IPS DF 4.7 (cell line): ENCODE data around the gene RFPL4A.
"Not testable (repeated sequence)": the region's sequence is repeated elsewhere in the genome, so short reads cannot be mapped to it uniquely, and the experiment has no call there.

ENCODE experiments used
- DNase-seq: peaks from one replicate; pipeline ENCODE4 v3.0.0-alpha.2; 2013; ENCODE audit warnings: low spot score; ENCODE audit errors: extremely low read depth

The RFPL4A gene

DNA sequence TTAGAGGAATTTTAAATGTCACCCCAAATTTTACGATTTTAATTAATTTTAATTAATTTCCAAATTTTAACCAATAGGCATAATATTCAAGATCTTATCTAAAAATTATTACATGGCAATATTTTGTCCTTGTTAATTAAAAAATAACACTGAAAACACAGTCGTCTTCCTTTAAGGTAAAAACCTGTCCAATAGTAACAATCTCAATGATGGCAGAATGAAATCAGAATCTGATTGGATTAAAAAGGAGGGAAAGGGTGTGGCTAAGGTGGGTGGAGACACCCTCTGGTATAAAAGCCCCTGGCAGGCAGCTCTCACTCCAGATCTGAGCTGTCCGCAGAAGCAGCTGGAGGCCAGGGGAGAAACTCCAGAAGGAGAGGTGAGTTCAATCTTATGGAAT, at the start of gene RFPL4A:
TSS of gene RFPL4A (plus strand) at position 301 of the 400 bp plus-strand sequence. CDS start 2,704 bp downstream, outside the sequence.
- not testable (repeated sequence) for DNase-seq

DNA sequence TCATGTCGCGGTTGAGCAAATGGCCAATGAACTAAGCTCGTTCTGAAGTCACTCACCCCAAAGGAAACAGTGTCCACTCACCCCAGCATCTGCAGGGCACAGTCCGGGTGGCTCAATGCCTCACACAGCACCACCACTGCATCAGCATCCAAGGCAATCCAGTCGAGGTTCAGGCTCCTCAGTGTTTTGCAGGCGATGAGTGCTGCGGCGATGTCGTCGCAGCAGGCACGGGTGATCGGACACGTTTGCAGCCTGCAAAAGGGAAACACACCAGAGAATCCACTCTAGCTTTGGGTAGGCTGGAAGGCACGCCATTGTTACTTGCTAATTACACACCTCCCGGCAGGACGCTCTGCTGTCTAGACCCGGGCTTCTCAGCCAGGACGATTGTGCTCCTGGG, 47.2 kb upstream of the RFPL4A start:
- DNase-seq = no peak

DNA sequence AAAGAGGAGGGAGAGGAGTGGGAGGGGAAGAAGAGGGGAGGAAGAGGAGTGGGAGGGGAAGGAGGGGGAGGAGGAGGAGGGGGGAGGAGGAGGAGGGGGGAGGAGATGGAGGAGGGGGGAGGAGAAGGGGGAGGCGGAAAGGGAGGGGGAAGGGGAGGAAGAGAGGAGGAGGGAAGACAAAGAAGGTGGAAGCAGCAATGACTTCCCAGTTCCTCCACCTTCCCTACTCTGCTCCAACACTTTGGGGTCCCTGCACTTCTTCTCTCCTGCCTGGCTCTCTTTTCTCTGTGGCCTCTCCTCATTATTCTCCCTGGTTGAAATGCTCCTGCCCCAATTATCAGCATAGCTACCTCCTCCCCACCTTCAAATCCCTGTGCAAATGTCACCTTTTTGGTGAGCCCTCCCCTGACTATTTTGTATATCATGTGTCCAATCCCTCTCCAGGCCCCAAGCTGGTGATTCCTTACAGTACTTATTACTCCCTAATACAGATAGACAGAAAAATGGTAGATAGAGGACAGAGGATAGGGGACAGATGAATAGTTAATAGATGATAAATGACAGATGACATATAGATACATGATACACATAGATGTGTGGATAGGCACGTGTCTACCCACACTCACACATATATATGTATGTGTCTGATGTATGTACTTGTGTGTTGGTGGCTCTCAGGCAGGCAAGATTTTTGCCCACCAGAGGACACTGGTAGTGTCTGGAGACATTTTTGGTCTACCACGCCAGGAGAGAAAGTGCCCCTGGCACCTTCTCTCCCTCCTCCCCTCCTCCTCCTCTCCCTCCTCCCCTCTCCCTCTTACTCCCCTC, 45.9 kb upstream of the RFPL4A start:
- DNase-seq = no peak

DNA sequence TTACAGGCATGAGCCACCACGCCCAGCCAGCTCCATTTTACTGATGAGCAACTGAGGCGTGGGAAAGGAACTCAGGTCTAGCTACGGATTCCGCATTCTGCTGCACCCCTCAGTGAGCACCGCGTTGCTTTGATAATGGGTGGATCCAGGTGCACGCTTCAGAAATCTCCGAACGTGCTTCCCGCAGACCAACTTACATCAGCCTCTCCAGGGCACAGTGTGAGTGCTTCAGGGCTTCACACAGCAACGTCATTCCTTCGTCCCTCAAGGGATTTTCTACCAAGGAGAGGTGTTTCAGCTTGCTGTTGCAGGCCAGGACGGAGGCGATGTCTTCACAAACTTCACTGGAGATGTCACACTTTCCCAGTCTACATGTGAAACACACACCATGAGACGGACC, 42.4 kb upstream of the RFPL4A start:
- no peak for DNase-seq

DNA sequence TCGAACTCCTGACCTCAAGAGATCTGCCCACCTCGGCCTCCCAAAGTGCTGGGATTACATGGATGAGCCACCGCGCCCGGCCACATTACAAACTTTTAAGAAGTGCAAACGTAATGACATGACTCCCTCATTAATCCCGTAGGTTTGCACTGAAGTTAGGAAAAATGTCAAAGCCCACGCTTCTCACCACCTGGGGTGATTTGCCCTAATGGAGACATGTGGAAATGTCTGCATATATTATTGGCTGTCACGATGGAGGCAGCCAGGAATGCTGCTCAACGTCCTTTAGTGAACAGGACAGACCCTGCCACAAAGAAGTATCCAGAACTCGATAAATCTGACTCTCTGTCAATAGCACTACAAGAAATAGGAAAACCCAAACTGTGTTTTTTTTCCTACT, 41.6 kb upstream of the RFPL4A start:
- no peak for DNase-seq

DNA sequence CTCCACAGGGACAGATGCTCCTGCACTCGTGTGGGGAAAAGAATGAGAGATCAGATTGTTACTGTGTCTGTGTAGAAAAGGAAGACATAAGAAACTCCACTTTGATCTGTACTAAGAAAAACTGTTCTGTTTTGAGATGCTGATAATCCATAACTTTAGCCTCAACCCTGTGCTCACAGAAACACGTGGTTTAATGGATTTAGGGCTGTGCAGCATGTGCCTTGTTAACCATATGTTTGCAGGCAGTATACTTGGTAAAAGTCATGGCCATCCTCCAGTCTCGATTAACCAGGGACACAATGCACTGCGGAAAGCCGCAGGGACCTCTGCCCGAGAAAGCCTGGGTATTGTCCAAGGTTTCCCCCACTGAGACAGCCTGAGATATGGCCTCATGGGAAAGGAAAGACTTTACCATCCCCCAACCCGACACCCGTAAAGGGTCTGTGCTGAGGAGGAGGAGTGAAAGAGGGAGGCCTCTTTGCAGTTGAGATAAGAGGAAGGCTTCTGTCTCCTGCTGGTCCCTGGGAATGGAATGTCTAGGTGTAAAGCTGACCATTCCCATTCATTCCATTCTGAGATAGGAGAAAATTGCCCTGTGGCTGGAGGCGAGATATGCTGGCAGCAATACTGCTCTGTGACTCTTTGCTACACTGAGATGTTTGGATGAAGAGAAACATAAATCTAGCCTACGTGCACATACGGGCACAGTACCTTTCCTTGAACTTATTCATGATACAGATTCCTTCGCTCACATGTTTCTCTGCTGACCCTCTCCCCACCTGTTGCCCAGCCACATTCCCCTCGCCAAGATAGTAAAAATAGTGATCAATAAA, 40.8 kb upstream of the RFPL4A start:
- DNase-seq = not testable (repeated sequence)

DNA sequence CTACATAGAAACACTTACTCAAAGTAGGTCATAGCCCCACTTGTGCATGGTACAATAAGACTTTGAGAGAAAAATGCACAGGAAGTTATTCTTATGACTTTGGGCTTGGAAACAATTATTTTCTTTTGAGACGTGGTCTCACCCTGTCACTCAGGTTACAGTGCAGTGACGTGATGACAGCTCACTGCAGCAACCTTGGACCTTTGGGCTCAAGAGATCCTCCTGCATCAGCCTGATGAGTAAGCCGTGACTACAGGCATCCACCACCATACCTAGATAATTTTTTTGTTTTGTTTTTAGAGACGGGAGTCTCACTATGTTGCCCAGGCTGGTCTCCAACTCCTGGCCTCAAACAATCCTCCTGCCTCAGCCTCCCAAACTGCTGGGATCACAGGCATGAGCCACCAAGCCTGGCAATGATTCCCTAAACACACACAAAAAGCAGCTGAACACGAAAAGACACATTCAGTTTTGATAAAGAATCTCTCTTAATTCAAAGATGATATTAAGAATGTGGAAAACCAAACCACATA, 38.6 kb upstream of the RFPL4A start:
- no peak for DNase-seq

DNA sequence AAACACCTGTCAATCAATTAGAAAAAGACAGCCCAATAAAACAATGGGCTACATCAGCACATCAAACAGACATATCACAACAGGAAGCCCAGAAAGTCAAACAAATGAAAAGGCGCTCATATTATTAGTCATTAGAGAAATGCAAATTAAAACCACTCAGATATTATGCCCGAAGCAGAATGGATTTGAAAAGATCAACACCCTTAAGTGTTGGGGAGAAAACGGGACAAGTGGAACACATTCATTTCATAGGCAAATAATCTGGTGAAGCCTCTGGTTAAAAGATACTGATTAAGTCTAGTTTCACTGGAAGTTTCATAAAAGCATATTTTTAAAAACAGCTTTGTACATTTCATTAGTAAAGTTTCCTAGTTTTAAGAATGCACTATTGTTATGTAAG, 38.1 kb upstream of the RFPL4A start:
- DNase-seq = no peak

DNA sequence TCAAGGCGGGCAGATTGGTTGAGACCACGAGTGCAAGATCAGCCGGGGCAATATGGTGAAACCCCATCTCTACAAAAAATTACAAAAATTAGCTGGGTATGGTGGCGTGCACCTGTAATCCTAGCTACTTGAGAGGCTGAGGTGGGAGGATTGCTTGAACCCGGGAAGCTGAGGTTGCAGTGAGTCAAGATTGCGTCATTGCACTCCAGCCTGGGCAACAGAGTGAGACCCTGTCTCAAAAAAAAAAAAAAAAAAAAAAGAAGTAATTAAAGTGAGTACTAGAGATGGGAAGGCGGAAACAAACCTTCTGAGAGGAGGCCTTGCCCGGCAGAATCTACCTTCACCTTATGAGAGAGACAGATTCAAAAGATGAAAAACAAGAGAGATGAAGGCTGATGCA, 35.4 kb upstream of the RFPL4A start:
- DNase-seq = no peak

DNA sequence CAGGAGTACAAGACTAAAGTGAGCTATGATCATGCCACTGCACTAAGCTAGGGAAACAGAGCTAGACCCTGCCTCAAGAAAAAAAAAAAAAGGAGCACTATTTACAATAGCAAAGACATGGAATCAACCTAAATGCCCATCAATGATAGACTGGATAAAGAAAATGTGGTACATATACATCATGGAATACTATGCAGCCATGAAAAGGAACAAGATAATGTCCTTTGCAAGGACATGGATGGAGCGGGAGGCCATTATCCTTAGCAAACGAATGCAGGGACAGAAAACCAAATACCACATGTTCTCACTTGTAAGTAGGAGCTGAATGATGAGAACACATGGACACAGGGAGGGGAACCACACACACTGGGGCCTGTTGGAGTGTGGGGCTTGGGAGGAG, 28.5 kb upstream of the RFPL4A start:
- not testable (repeated sequence) for DNase-seq

DNA sequence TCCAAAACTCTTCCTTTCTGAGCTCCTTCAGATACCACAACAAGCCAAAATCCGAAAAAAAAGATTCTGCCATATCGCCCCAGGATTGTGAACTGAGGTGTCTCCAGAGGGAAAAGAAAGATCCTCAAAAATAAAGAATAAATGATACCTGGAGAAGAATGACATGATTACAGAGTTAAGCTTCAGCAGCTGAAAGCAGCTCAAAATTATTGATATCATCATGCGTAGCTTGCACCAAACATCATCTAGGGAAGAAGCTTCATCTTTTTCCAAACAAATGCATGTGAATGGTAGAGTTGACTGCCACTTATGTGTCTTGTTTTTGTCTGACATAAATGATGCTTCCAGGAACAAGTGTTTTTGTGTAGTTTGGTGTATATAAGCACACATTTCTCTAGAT, 20.6 kb upstream of the RFPL4A start, which contains the start of gene NLRP9:
TSS of gene NLRP9 (minus strand) at position 101 of the 400 bp plus-strand sequence. CDS start at position 73, 28 bp downstream.
- DNase-seq = no peak

DNA sequence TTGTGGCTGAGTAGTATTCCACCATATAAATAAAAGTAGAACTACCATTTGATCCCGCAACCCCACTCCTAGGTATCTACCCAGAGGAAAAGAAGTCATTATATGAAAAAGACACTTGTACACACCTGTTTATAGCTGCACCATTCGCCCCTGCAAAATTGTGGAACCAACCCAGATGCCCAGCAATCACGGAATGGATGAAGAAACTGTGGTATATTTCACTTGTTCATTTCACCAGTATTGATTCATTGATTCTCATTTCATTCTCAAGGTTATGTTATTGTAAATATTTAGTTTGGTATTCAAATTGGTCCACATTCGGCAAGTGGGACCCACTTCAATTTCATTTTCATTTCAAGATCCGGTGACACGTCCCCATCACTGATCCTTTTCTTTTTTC, 8.2 kb upstream of the RFPL4A start:
- no peak for DNase-seq

DNA sequence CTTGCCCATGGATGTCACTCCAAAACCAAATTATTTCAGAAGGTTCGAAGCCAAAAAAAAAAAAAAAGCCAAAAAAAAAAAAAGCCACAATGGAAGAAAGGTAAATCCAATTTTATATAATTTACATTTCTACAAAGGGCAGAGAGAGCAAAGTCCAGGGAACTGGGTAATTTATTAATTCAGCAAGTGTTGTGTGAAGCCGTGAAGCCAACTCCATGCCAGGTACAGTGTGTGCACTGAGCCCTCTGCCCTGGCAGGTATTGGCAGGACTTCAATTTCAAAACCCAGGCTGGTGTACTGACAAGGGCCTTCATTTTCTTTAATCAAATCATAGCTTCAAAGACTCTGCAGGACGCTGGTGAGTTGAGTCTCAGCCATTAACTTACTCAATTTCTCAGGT, 5.5 kb upstream of the RFPL4A start:
- no peak for DNase-seq

DNA sequence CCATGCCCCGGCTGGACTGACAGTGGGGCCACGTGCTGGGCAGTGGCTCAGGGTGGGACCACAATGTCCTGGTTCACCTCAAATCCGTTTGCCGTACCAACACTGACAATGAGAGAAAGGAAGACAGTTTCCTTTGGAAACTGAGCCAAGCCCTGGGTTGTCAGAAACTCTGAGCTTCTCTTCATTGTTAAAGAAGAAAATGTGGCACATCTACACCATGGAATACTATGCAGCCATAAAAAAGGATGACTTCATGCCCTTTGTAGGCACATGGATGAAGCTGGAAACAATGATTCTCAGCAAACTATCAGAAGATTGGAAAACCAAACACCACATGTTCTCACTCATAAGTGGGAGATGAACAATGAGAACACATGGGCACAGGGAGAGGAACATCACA, 2.1 kb upstream of the RFPL4A start:
- not testable (repeated sequence) for DNase-seq

DNA sequence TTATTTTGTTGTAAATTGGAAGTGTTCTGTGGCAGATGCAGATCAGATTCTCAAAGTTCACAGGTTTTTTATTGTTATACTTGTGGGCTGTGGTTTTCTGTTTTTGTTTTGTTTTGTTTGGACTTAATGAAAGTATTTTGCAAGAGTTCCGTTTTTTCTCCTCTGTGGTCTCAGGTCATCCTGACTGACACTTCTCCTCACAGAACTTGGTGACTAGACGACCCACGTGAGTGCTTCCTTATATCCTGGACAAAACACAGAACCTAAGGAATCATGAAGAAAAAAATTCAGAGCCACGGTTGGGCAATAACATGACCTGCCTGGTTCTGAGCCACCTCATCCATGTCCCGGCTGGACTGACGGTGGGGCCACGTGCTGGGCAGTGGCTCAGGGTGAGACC, 7.6 kb downstream of the RFPL4A start:
- no peak for DNase-seq

DNA sequence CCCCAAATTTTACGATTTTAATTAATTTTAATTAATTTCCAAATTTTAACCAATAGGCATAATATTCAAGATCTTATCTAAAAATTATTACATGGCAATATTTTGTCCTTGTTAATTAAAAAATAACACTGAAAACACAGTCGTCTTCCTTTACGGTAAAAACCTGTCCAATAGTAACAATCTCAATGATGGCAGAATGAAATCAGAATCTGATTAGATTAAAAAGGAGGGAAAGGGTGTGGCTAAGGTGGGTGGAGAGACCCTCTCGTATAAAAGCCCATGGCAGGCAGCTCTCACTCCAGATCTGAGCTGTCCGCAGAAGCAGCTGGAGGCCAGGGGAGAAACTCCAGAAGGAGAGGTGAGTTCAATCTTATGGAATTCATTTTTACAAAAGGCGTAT, 9.9 kb downstream of the RFPL4A start, which contains the start of gene RFPL4AL1:
TSS of gene RFPL4AL1 (plus strand) at position 301 of the 400 bp plus-strand sequence. CDS start 2,687 bp downstream, outside the sequence.
- DNase-seq = not testable (repeated sequence)

DNA sequence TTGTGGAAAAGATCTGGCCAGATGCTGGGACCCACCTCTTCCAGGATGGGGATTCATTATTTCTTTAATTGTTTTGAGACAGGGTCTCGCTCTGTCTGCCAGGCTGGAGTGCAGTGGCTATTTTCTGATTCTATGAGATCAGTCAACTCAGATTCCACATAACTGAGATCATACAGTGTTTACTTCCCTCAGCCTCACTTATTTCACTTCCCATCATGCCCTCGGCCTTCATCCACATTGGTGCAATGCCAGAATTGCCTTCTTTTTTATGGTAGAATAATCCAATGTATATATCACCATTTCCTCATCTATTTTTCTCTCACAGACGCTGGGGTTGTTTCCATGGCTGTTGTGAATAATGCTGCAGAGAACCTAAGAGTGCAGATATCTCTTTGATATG, 10.7 kb downstream of the RFPL4A start:
- DNase-seq = not testable (repeated sequence)

DNA sequence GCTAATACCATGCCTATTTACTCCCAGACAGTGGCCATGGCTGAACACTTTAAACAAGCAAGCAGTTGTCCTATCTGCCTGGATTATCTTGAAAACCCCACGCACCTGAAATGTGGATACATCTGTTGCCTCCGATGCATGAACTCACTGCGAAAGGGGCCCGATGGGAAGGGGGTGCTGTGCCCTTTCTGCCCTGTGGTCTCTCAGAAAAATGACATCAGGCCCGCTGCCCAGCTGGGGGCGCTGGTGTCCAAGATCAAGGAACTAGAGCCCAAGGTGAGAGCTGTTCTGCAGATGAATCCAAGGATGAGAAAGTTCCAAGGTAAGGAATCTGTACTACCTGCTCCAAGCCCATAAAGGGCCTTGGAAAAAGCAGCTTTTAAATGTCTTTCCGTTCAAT, 18.6 kb downstream of the RFPL4A start:
- peak; percentile 3 for DNase-seq

DNA sequence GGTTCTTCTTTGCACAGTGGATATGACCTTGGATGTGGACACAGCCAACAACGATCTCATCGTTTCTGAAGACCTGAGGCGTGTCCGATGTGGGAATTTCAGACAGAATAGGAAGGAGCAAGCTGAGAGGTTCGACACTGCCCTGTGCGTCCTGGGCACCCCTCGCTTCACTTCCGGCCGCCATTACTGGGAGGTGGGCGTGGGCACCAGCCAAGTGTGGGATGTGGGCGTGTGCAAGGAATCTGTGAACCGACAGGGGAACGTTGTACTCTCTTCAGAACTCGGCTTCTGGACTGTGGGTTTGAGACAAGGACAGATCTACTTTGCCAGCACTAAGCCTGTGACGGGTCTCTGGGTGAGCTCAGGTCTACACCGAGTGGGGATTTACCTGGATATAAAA, 19.4 kb downstream of the RFPL4A start:
- no peak for DNase-seq

DNA sequence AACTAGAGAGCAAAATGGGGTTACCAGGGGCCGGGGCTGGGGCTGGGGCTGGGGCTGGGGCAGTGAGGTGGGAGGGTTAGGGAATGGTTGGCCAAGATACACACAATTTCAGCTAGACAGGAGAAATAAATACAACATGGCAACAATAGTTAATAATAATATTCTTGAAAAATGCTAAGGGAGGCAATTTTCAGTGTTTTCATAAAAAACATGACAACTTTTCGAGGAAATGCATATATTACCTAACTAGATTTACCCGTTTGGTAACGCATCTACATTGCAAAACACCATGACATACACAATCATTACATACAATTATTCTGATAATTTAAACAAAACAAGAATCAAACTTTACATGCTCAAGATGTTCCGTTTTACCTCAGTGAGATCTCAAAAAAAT, 22.2 kb downstream of the RFPL4A start:
- no peak for DNase-seq

DNA sequence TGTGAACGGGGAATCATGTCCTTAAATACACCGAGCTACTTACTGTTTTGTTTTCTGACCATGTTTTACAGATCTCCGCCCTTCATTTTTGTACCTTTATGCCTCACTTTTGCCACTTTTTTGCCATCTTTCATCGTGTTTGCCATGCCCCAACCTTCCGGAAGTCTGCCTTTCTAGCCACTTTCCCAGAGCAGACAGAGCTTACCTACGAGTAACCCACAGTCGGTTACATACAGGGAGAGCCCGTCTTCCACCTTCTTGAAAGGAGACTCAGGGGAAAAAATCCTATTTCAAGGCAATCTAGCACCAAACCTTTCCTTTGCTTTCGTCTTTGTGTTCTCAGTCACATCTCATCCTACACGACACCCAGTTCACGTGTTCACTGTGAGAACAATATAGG, 36.1 kb downstream of the RFPL4A start:
- DNase-seq = no peak

DNA sequence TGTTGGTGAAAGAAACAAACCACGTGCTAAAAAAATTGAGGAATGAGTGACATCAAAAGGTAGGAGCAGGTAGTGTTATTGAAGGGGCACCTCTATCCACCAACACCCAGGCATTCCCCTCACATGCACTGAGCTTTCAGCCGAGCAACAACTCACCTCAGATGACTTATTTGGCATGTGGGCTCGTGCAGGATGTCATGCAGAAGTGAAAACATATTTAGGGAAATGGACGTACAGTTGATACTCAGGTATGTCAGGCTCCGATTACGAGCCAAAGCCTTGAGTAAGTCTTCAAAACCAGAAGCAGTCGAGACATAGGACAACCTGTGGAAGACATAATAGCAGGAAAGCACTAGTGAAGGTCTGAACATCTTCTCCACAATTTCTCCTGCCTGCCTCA, 42.5 kb downstream of the RFPL4A start:
- DNase-seq = no peak
